Natural killer cell (primary cell): ENCODE results near the gene PYGM. TPM values are rescaled to one million over a fixed set of nuclear protein-coding genes. Genes with fewer than 3 reads are reported as not detected.

Source experiments
- ATAC-seq, 3 donors: fragments of 150-1000 bp in 2 of 3; fragments of 200-7000 bp in 1 of 3; cut with Tn5 transposase; 1 replicate in 1 of 3; 2 replicates in 2 of 3; pipeline ENCODE4 v1.10.0; 2021; ENCODE audit warnings: mild to moderate bottlenecking in 2 of 3, moderate library complexity in 2 of 3
- DNase-seq, 2 donors: peaks; one replicate each; pipeline versions ENCODE4 v3.0.0 to v3.0.0-alpha.2; 2013 to 2021; ENCODE audit warnings: mixed read lengths in 1 of 2
- H3K27ac ChIP-seq: one replicate; pipeline ENCODE4 v1.5.1; 2013; ENCODE audit warnings: mild to moderate bottlenecking, low read length
- H3K27me3 ChIP-seq: one replicate; pipeline ENCODE4 v1.6.1; 2013; ENCODE audit warnings: low read length; ENCODE audit not compliant: control insufficient read depth, insufficient read depth
- H3K36me3 ChIP-seq: one replicate; pipeline ENCODE4 v1.6.1; 2013; ENCODE audit warnings: low read length; ENCODE audit not compliant: control insufficient read depth, insufficient read depth
- H3K4me1 ChIP-seq: one replicate; pipeline ENCODE4 v1.6.1; 2013; ENCODE audit warnings: low read length; ENCODE audit not compliant: control insufficient read depth, insufficient read depth
- H3K4me3 ChIP-seq: one replicate; pipeline ENCODE4 v1.5.1; 2013; ENCODE audit warnings: low read length
- H3K9me3 ChIP-seq: one replicate; pipeline ENCODE4 v1.6.1; 2013; ENCODE audit warnings: low read length; ENCODE audit not compliant: control insufficient read depth, insufficient read depth
- H3K27ac Mint-ChIP-seq, 2 donors: one replicate each; pipeline ENCODE4 v1.8.0; 2022; ENCODE audit warnings: mild to moderate bottlenecking in 2 of 2, mixed read lengths in 2 of 2, moderate library complexity in 1 of 2
- H3K27me3 Mint-ChIP-seq, 2 donors: one replicate each; pipeline ENCODE4 v1.8.0; 2022; ENCODE audit warnings: low read depth in 2 of 2, mixed read lengths in 2 of 2
- H3K36me3 Mint-ChIP-seq: one replicate; pipeline ENCODE4 v1.8.0; 2022; ENCODE audit warnings: mixed read lengths
- H3K4me1 Mint-ChIP-seq, 2 donors: one replicate each; pipeline ENCODE4 v1.8.0; 2022; ENCODE audit warnings: mixed read lengths in 2 of 2
- H3K4me3 Mint-ChIP-seq: one replicate; pipeline ENCODE4 v1.8.0; 2022; ENCODE audit warnings: mild to moderate bottlenecking, moderate library complexity, mixed read lengths
- H3K9me3 Mint-ChIP-seq, 2 donors: one replicate each; pipeline ENCODE4 v1.8.0; 2022; ENCODE audit warnings: mixed read lengths in 2 of 2
- CTCF ChIP-seq: fragments of 200-600 bp; IDR thresholded peaks from one replicate; pipeline ENCODE4 v1.8.0; 2022; ENCODE audit warnings: antibody characterized with exemption
- WGBS: methylation state at CpG from one replicate; pipeline ENCODE4 v1.1.7; 2013; ENCODE audit warnings: missing lambda C conversion rate; ENCODE audit not compliant: insufficient coverage; 5-methylcytosine and 5-hydroxymethylcytosine counted together
- intact Hi-C: fragments of 100-400 bp; cut with micrococcal nuclease; formaldehyde crosslinking; loops from one replicate; pipeline ENCODE4 v1.14.2; 2022
- total RNA-seq, 4 donors: library from RNA; stranded (reverse); fragments of 120-200 nt in 1 of 4; gene quantifications; one replicate each; pipeline versions ENCODE4 v1.2.3 to v1.2.4, GENCODE V29; 2013 to 2022

The PYGM gene
- total RNA-seq, 3 donors from 2014 or later (not counting 1 experiment from before 2014, with no cell fraction given), result 4.1 to 8.4 (median 6.1) TPM

- H3K27me3 Mint-ChIP-seq, result peaks cover 45 to 64% of the 10 kb centered on the region in 2 donors
- peaks cover 10 to 21% of the 10 kb centered on the region in 2 donors for H3K4me1 Mint-ChIP-seq
- no peaks in the 10 kb centered on the region for H3K9me3 Mint-ChIP-seq
- no peaks in the 10 kb centered on the region for H3K36me3 ChIP-seq
- no peaks in the 10 kb centered on the region for H3K9me3 ChIP-seq
- H3K36me3 Mint-ChIP-seq, result no peaks in the 10 kb centered on the region
- H3K27ac Mint-ChIP-seq, result peak overlapping the region in 1 of 2 donors; percentile 21
- no peak overlapping the region for H3K4me3 ChIP-seq
- ATAC-seq (peak in 1 of 3 donors; percentile 9), DNase-seq (no peak)
- H3K4me3 Mint-ChIP-seq, result peak overlapping the region; percentile 71
- intact Hi-C loops, result no loop called here
- 58% methylated on average over 19 of the region's 19 CpGs for WGBS
- TF ChIP-seq CTCF, result no peak
- H3K27ac ChIP-seq, result no peak overlapping the region
- H3K4me1 ChIP-seq, result peaks cover 12% of the 10 kb centered on the region
- peaks cover 28% of the 10 kb centered on the region for H3K27me3 ChIP-seq
Observed at GRCh38 chr11:64711956-64712362, 47.8 kb downstream of the PYGM start.

- TF ChIP-seq CTCF, result no peak
- H3K27ac Mint-ChIP-seq, result no peak overlapping the region
- no peak overlapping the region for H3K4me3 ChIP-seq
- H3K4me1 ChIP-seq, result peaks cover 12% of the 10 kb centered on the region
- intact Hi-C loops, result no loop called here
- H3K9me3 ChIP-seq, result no peaks in the 10 kb centered on the region
- DNase-seq (no peak), ATAC-seq (no peak)
- H3K27me3 Mint-ChIP-seq, result peaks cover 45 to 62% of the 10 kb centered on the region in 2 donors
- WGBS, result 23% methylated on average over 46 of the region's 46 CpGs
- no peaks in the 10 kb centered on the region for H3K36me3 ChIP-seq
- peaks cover 10 to 21% of the 10 kb centered on the region in 2 donors for H3K4me1 Mint-ChIP-seq
- peak overlapping the region; percentile 15 for H3K4me3 Mint-ChIP-seq
- H3K9me3 Mint-ChIP-seq, result no peaks in the 10 kb centered on the region
- no peak overlapping the region for H3K27ac ChIP-seq
- peaks cover 26% of the 10 kb centered on the region for H3K27me3 ChIP-seq
- H3K36me3 Mint-ChIP-seq, result no peaks in the 10 kb centered on the region
Observed at GRCh38 chr11:64711138-64711955, 48.4 kb downstream of the PYGM start.

- WGBS, result 63% methylated on average over 13 of the region's 13 CpGs
- peaks cover 26% of the 10 kb centered on the region for H3K27me3 ChIP-seq
- TF ChIP-seq CTCF, result no peak
- Mint-ChIP-seq H3K9me3 (no peaks in the 10 kb centered on the region), H3K4me3 (no peak overlapping the region), H3K4me1 (peaks cover 10 to 21% of the 10 kb centered on the region in 2 donors), H3K27me3 (peaks cover 44 to 57% of the 10 kb centered on the region in 2 donors), H3K36me3 (no peaks in the 10 kb centered on the region), H3K27ac (no peak overlapping the region)
- no peak for DNase-seq
- H3K4me1 ChIP-seq, result peaks cover 12% of the 10 kb centered on the region
- no peak overlapping the region for H3K4me3 ChIP-seq
- no peaks in the 10 kb centered on the region for H3K36me3 ChIP-seq
- intact Hi-C loops, result no loop called here
- no peak for ATAC-seq
- no peak overlapping the region for H3K27ac ChIP-seq
- no peaks in the 10 kb centered on the region for H3K9me3 ChIP-seq
Observed at GRCh38 chr11:64710418-64711137, 49.2 kb downstream of the PYGM start.
